SK-N-SH (cell line): ENCODE data around the gene BCAS3.

Experiments used
- CTCF ChIP-seq: fragments of 200-600 bp; sonication (generic); IDR thresholded peaks from 2 replicates; pipeline ENCODE4 v1.6.1; 2017; ENCODE audit warnings: antibody characterized with exemption, mild to moderate bottlenecking, moderate library complexity
- EP300 ChIP-seq, 2 experiments: IDR thresholded peaks; 2 replicates each; pipeline versions ENCODE4 v1.4.0 to v1.6.1; 2012; ENCODE audit warnings: borderline replicate concordance in 1 of 2, low read depth in 1 of 2, low read length in 1 of 2
- EZH2phosphoT487 ChIP-seq: fragments of 200-600 bp; sonication (generic); IDR thresholded peaks from 2 replicates; pipeline ENCODE4 v1.6.1; 2017; ENCODE audit warnings: low read depth, mixed run types, mild to moderate bottlenecking, antibody characterized with exemption, moderate library complexity, borderline replicate concordance
- FOXJ3 ChIP-seq: sonication (generic); formaldehyde crosslinking; IDR thresholded peaks from 2 replicates; pipeline ENCODE4 v1.5.1; 2020; ENCODE audit warnings: mild to moderate bottlenecking, missing genetic modification reagents
- GABPA ChIP-seq: IDR thresholded peaks from 2 replicates; pipeline ENCODE4 v1.4.0; 2012; ENCODE audit warnings: low read depth, mild to moderate bottlenecking
- JUND ChIP-seq: IDR thresholded peaks from 2 replicates; pipeline ENCODE4 v1.4.0; 2012
- MXI1 ChIP-seq: IDR thresholded peaks from 2 replicates; pipeline ENCODE4 v1.6.1; 2012; ENCODE audit warnings: mild to moderate bottlenecking, low read depth, low read length, improper control_type of control experiment
- RAD21 ChIP-seq: IDR thresholded peaks from 2 replicates; pipeline ENCODE4 v1.6.1; 2012; ENCODE audit warnings: mild to moderate bottlenecking, low read length
- REST ChIP-seq: IDR thresholded peaks from 2 replicates; pipeline ENCODE4 v1.6.1; 2012; ENCODE audit warnings: mild to moderate bottlenecking, low read depth, low read length, moderate library complexity
- SMC3 ChIP-seq: IDR thresholded peaks from 2 replicates; pipeline ENCODE4 v1.6.1; 2012; ENCODE audit warnings: low read depth, low read length, improper control_type of control experiment
- TAF1 ChIP-seq: IDR thresholded peaks from 2 replicates; pipeline ENCODE4 v1.6.1; 2012; ENCODE audit warnings: low read depth, mild to moderate bottlenecking, low read length, moderate library complexity, borderline replicate concordance
- TCF12 ChIP-seq: IDR thresholded peaks from 2 replicates; pipeline ENCODE4 v1.4.0; 2012
- USF2 ChIP-seq: fragments of 150-350 bp; IDR thresholded peaks from 2 replicates; pipeline ENCODE4 v1.6.1; 2017; ENCODE audit warnings: antibody characterized with exemption, low read length, low read depth, borderline replicate concordance

GRCh38 chr17:61253937-61254574 is 576.4 kb downstream of the BCAS3 start:
- no peak for TF ChIP-seq SMC3
- no peak for TF ChIP-seq FOXJ3 (CRISPR knock-in tag)
- TF ChIP-seq CTCF, result no peak
- TF ChIP-seq GABPA, result no peak
- no peak for TF ChIP-seq REST
- no peak for TF ChIP-seq TAF1
- no peak for TF ChIP-seq EP300 (IDR thresholded peaks at IDR 0.05; ENCODE audit: borderline replicate concordance in 1 of 2, low read depth in 1 of 2, low read length in 1 of 2)
- no peak for TF ChIP-seq MXI1
- no peak for TF ChIP-seq EZH2phosphoT487
- no peak for TF ChIP-seq TCF12
- TF ChIP-seq RAD21, result no peak
- no peak for TF ChIP-seq JUND
- TF ChIP-seq USF2, result no peak
